Measurements from ENCODE around the gene DST. TPM values are rescaled to one million over a fixed set of nuclear protein-coding genes. Genes with fewer than 3 reads are reported as not detected.

Gene DST
- total and polyA plus RNA-seq, 2 donors (not counting 1 experiment from before 2014, with no cell fraction given), result 78.6 to 670 TPM

DNA sequence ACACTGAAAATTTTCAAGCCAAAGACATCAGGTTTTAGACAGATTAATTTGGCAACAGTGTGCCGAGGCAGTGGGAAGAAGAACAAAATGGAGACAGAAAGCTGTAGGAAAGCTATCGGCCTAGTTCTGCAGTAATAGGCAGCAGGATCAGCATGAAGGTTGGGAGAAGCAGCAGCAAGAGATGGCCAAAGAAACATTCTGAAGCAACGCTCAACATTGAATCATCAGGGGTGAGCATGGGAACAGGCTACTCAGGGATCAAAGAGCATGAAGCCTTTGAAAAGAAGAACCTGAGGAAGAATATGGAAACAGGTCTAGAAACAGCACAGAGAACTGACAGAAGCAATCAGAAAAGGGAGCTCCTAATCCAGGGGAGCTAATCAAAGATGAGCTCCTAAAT lies 7.1 kb upstream of the DST start:
- peaks cover 19% of the 10 kb centered on the region for H3K79me2 ChIP-seq (ENCODE audit: control insufficient read depth, insufficient read depth, low read length)
- H3K27me3 ChIP-seq (ENCODE audit: control insufficient read depth, insufficient read depth, low read length), result no peaks in the 10 kb centered on the region
- H3K36me3 ChIP-seq (ENCODE audit: control insufficient read depth, insufficient read depth, low read length), result peaks cover 4% of the 10 kb centered on the region
- DNase-seq (ENCODE audit: low read depth in 2 of 2), result peak; percentile 15 to 51
- H3K9me3 ChIP-seq (ENCODE audit: control insufficient read depth, insufficient read depth, low read depth, low read length), result no peaks in the 10 kb centered on the region
- H3K4me1 ChIP-seq (ENCODE audit: control insufficient read depth, extremely low read depth, insufficient read depth, low read length), result peaks cover 16% of the 10 kb centered on the region
- H3K9ac ChIP-seq (ENCODE audit: insufficient read depth, low read length), result no peak overlapping the region
- no peak for TF ChIP-seq EZH2 (IDR thresholded peaks at IDR 0.05; ENCODE audit: low read length, missing control alignments)
- TF ChIP-seq, protein P1, sequence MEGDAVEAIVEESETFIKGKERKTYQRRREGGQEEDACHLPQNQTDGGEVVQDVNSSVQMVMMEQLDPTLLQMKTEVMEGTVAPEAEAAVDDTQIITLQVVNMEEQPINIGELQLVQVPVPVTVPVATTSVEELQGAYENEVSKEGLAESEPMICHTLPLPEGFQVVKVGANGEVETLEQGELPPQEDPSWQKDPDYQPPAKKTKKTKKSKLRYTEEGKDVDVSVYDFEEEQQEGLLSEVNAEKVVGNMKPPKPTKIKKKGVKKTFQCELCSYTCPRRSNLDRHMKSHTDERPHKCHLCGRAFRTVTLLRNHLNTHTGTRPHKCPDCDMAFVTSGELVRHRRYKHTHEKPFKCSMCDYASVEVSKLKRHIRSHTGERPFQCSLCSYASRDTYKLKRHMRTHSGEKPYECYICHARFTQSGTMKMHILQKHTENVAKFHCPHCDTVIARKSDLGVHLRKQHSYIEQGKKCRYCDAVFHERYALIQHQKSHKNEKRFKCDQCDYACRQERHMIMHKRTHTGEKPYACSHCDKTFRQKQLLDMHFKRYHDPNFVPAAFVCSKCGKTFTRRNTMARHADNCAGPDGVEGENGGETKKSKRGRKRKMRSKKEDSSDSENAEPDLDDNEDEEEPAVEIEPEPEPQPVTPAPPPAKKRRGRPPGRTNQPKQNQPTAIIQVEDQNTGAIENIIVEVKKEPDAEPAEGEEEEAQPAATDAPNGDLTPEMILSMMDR (conservative IDR thresholded peaks at IDR 0.05 in 1 of 2, IDR thresholded peaks at IDR 0.05 in 1 of 2; ENCODE audit: low read depth in 1 of 2, low read length in 2 of 2), result no peak
- H3K4me3 ChIP-seq (replicated peaks in 1 of 4; ENCODE audit: control extremely low read depth in 1 of 4, insufficient read depth in 1 of 4, low read depth in 3 of 4, low read length in 4 of 4), result no peak overlapping the region
- peak overlapping the region; percentile 27 for H3K4me2 ChIP-seq (ENCODE audit: extremely low read depth, insufficient read depth, low read length)
- H3K27ac ChIP-seq (ENCODE audit: insufficient read depth, low read length), result peak overlapping the region; percentile 51
- H2AFZ ChIP-seq (ENCODE audit: low read length), result no peak overlapping the region
- peaks cover 1% of the 10 kb centered on the region for H4K20me1 ChIP-seq (ENCODE audit: control insufficient read depth, extremely low read depth, insufficient read depth, low read length)

DNA sequence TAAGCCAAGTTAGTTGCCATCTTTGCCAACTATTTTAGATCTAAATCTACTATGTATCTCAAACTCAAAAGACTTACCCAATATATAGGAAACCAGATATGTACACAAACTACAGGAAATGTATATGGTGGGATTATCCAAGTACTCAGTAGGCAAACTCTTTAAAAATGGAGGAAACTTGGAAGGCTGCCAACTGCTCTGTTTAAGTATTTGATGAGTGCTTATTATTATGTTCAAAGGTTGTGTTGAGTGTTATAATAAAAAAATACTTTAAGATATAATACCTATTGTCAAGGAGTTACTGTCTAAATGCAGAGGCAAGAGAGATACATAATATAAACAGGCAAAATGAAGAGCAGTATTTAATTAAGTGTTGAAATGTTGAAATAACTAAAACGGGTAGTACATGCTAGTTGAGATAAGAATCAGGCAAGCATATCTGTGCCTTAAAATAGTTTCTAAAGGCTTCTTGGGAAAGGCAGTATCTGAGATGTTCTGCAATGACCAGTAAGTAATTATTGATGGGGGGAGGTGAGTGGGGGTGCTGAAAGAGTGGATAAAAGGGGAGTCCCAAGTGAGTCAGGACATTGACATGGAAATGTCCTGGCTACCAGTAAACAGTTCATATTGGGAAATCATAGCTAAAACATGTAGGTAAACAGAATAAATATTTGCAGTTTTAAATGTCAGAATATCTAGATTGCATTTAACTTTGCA lies 6.5 kb upstream of the DST start:
- peak; percentile 26 to 46 for DNase-seq (ENCODE audit: low read depth in 2 of 2)
- H3K27me3 ChIP-seq (ENCODE audit: control insufficient read depth, insufficient read depth, low read length), result no peaks in the 10 kb centered on the region
- H3K79me2 ChIP-seq (ENCODE audit: control insufficient read depth, insufficient read depth, low read length), result peaks cover 23% of the 10 kb centered on the region
- peak overlapping the region; percentile 27 for H3K4me2 ChIP-seq (ENCODE audit: extremely low read depth, insufficient read depth, low read length)
- TF ChIP-seq EZH2 (IDR thresholded peaks at IDR 0.05; ENCODE audit: low read length, missing control alignments), result no peak
- TF ChIP-seq, protein P1 (conservative IDR thresholded peaks at IDR 0.05 in 1 of 2, IDR thresholded peaks at IDR 0.05 in 1 of 2; ENCODE audit: low read depth in 1 of 2, low read length in 2 of 2), result no peak
- H3K27ac ChIP-seq (ENCODE audit: insufficient read depth, low read length), result peak overlapping the region; percentile 51
- H3K4me3 ChIP-seq (replicated peaks in 1 of 4; ENCODE audit: control extremely low read depth in 1 of 4, insufficient read depth in 1 of 4, low read depth in 3 of 4, low read length in 4 of 4), result no peak overlapping the region
- peaks cover 4% of the 10 kb centered on the region for H3K36me3 ChIP-seq (ENCODE audit: control insufficient read depth, insufficient read depth, low read length)
- peaks cover 1% of the 10 kb centered on the region for H4K20me1 ChIP-seq (ENCODE audit: control insufficient read depth, extremely low read depth, insufficient read depth, low read length)
- H3K9ac ChIP-seq (ENCODE audit: insufficient read depth, low read length), result no peak overlapping the region
- H2AFZ ChIP-seq (ENCODE audit: low read length), result no peak overlapping the region
- H3K9me3 ChIP-seq (ENCODE audit: control insufficient read depth, insufficient read depth, low read depth, low read length), result no peaks in the 10 kb centered on the region
- peaks cover 16% of the 10 kb centered on the region for H3K4me1 ChIP-seq (ENCODE audit: control insufficient read depth, extremely low read depth, insufficient read depth, low read length)

DNA sequence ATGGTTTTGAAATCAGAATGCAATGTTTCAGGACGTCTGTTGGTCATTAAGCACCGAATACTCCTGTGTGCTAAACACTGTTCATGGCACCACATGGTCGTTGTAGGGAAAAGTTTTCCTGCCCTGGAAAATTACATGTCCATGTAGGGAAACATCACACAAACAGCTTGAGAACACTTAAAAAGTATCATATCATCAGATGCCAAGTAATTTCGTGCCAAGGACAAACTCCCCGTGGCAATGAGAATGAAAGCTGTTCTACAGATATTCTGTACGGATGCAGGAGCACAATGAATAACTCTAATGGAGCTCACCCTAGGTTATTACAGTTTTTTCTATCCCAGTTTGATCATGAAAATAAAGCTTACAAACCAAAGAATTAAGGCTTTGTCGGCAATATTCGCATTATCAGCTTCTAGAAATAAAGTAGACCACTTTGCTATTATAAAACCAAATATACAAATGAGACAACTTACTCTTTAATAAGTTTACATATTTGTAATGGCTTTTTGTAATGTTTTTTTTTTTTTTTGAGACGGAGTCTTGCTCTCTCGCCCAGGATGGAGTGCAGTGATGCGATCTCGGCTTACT lies 4.6 kb upstream of the DST start:
- no peak overlapping the region for H3K4me3 ChIP-seq (replicated peaks in 1 of 4; ENCODE audit: control extremely low read depth in 1 of 4, insufficient read depth in 1 of 4, low read depth in 3 of 4, low read length in 4 of 4)
- H3K9me3 ChIP-seq (ENCODE audit: control insufficient read depth, insufficient read depth, low read depth, low read length), result no peaks in the 10 kb centered on the region
- H3K9ac ChIP-seq (ENCODE audit: insufficient read depth, low read length), result no peak overlapping the region
- H3K4me2 ChIP-seq (ENCODE audit: extremely low read depth, insufficient read depth, low read length), result no peak overlapping the region
- H3K27me3 ChIP-seq (ENCODE audit: control insufficient read depth, insufficient read depth, low read length), result no peaks in the 10 kb centered on the region
- H3K36me3 ChIP-seq (ENCODE audit: control insufficient read depth, insufficient read depth, low read length), result peaks cover 6% of the 10 kb centered on the region
- H3K27ac ChIP-seq (ENCODE audit: insufficient read depth, low read length), result no peak overlapping the region
- no peak for TF ChIP-seq EZH2 (IDR thresholded peaks at IDR 0.05; ENCODE audit: low read length, missing control alignments)
- TF ChIP-seq, protein P1 (conservative IDR thresholded peaks at IDR 0.05 in 1 of 2, IDR thresholded peaks at IDR 0.05 in 1 of 2; ENCODE audit: low read depth in 1 of 2, low read length in 2 of 2), result no peak
- no peak for DNase-seq (ENCODE audit: low read depth in 2 of 2)
- peaks cover 1% of the 10 kb centered on the region for H4K20me1 ChIP-seq (ENCODE audit: control insufficient read depth, extremely low read depth, insufficient read depth, low read length)
- H3K79me2 ChIP-seq (ENCODE audit: control insufficient read depth, insufficient read depth, low read length), result peaks cover 23% of the 10 kb centered on the region
- H3K4me1 ChIP-seq (ENCODE audit: control insufficient read depth, extremely low read depth, insufficient read depth, low read length), result peaks cover 21% of the 10 kb centered on the region
- no peak overlapping the region for H2AFZ ChIP-seq (ENCODE audit: low read length)
